Pulmonary artery endothelial cell (primary cell): ENCODE results near the gene TPD52L2. TPM values are rescaled to one million over a fixed set of nuclear protein-coding genes. Genes with fewer than 3 reads are reported as not detected.
"Not testable (repeated sequence)": the region's sequence is repeated elsewhere in the genome, so short reads cannot be mapped to it uniquely, and the experiment has no call there.

ENCODE experiments used
- DNase-seq: peaks from one replicate; pipeline ENCODE4 v3.0.0-alpha.2; 2011; ENCODE audit warnings: low read depth, low spot score
- total RNA-seq: library from RNA; depleted of rRNA; stranded (reverse); fragments of >200 nt; gene quantifications from 2 replicates; pipeline ENCODE4 v1.2.3, GENCODE V29; 2014

The TPD52L2 gene
- total RNA-seq, 1 donor from 2014 or later, result 139 TPM

- no peak for DNase-seq
These were observed 30.3 kb downstream of the TPD52L2 start for GRCh38 chr20:63895202-63895951.

- DNase-seq, result no peak
These were observed 30.8 kb downstream of the TPD52L2 start for GRCh38 chr20:63895952-63896263.

GRCh38 chr20:63896264-63897105, 31.4 kb downstream of the TPD52L2 start:
- no peak for DNase-seq

GRCh38 chr20:63897978-63898561, 33.0 kb downstream of the TPD52L2 start:
- DNase-seq, result no peak

- no peak for DNase-seq
These were observed 34.0 kb downstream of the TPD52L2 start for GRCh38 chr20:63898882-63899558.

- no peak for DNase-seq
These were observed 35.3 kb downstream of the TPD52L2 start for GRCh38 chr20:63900413-63900812.

- no peak for DNase-seq
These were observed 38.9 kb downstream of the TPD52L2 start for GRCh38 chr20:63903796-63904561.

GRCh38 chr20:63908008-63908682, 43.1 kb downstream of the TPD52L2 start:
- DNase-seq, result no peak

GRCh38 chr20:63911176-63911575, 46.1 kb downstream of the TPD52L2 start:
- no peak for DNase-seq

- DNase-seq, result no peak
These were observed 48.7 kb downstream of the TPD52L2 start for GRCh38 chr20:63913768-63914167.

GRCh38 chr20:63915471-63915870, 50.4 kb downstream of the TPD52L2 start:
- DNase-seq, result no peak

- DNase-seq, result not testable (repeated sequence)
These were observed 51.4 kb downstream of the TPD52L2 start for GRCh38 chr20:63916371-63916939.

- DNase-seq, result no peak
These were observed 52.7 kb downstream of the TPD52L2 start for GRCh38 chr20:63917811-63918210.

- no peak for DNase-seq
These were observed 54.1 kb downstream of the TPD52L2 start for GRCh38 chr20:63919130-63919529.

GRCh38 chr20:63920226-63920625, 55.2 kb downstream of the TPD52L2 start:
- no peak for DNase-seq

GRCh38 chr20:63923651-63924050, 58.6 kb downstream of the TPD52L2 start:
- DNase-seq, result no peak

GRCh38 chr20:63924241-63924640, 59.2 kb downstream of the TPD52L2 start:
- DNase-seq, result no peak

- DNase-seq, result no peak
These were observed 61.2 kb downstream of the TPD52L2 start for GRCh38 chr20:63926298-63926697.

- DNase-seq, result no peak
These were observed 64.0 kb downstream of the TPD52L2 start for GRCh38 chr20:63929071-63929470.

GRCh38 chr20:63929473-63929883, 64.4 kb downstream of the TPD52L2 start:
- DNase-seq, result not testable (repeated sequence)
